Measurements from ENCODE around the gene PRDM5.

The PRDM5 gene

GRCh38 chr4:120870279-120870673 lies 52.2 kb downstream of the PRDM5 start:
- no peak overlapping the region for H3K27ac ChIP-seq
- TF ChIP-seq CTCF (conservative IDR thresholded peaks at IDR 0.05) = no peak

GRCh38 chr4:120869613-120870278 lies 52.8 kb downstream of the PRDM5 start:
- H3K27ac ChIP-seq = no peak overlapping the region
- no peak for TF ChIP-seq CTCF (conservative IDR thresholded peaks at IDR 0.05)

GRCh38 chr4:120867506-120867905 lies 55.0 kb downstream of the PRDM5 start:
- TF ChIP-seq CTCF (conservative IDR thresholded peaks at IDR 0.05) = no peak
- H3K27ac ChIP-seq = no peak overlapping the region

- no peak for TF ChIP-seq CTCF (conservative IDR thresholded peaks at IDR 0.05)
- no peak overlapping the region for H3K27ac ChIP-seq
Measured at GRCh38 chr4:120865985-120866384, 56.5 kb downstream of the PRDM5 start.

GRCh38 chr4:120864969-120865368 lies 57.6 kb downstream of the PRDM5 start:
- TF ChIP-seq CTCF (conservative IDR thresholded peaks at IDR 0.05) = no peak
- no peak overlapping the region for H3K27ac ChIP-seq

GRCh38 chr4:120862432-120862831 lies 60.1 kb downstream of the PRDM5 start:
- H3K27ac ChIP-seq = no peak overlapping the region
- no peak for TF ChIP-seq CTCF (conservative IDR thresholded peaks at IDR 0.05)

- no peak for TF ChIP-seq CTCF (conservative IDR thresholded peaks at IDR 0.05)
- H3K27ac ChIP-seq = no peak overlapping the region
Measured at GRCh38 chr4:120861852-120862251, 60.7 kb downstream of the PRDM5 start.

Measured in VCaP (cell line).